Non-pigmented ciliary epithelial cell (primary cell): ENCODE data around the gene NCAM1.

ENCODE experiments used
- DNase-seq: peaks from one replicate; pipeline ENCODE4 v3.0.0-alpha.2; 2010; ENCODE audit warnings: low read depth

NCAM1 gene

DNA sequence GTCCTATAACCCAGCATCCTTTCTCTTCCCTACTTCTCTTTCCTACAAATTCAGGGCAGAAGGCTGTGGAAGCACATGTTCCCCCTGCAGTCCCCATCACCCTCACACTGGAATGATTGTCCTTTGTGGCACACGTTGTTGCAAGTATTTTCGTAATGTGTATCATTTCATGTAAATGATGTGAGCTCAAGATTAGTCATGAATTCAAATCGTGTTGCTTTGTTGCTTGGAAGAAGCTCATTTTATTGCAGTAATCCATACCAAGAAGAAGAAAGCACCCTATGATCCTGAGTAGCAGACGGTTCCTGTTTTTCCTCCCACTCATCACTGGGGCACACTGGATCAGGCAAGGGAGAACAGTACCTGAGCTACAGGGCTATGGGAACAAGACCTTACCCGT lies 173.4 kb downstream of the NCAM1 start:
- no peak for DNase-seq

- no peak for DNase-seq
Measured at GRCh38 chr11:113137713-113138529, 176.7 kb downstream of the NCAM1 start.

- DNase-seq = no peak
Measured at GRCh38 chr11:113138731-113139130, 177.5 kb downstream of the NCAM1 start.

DNA sequence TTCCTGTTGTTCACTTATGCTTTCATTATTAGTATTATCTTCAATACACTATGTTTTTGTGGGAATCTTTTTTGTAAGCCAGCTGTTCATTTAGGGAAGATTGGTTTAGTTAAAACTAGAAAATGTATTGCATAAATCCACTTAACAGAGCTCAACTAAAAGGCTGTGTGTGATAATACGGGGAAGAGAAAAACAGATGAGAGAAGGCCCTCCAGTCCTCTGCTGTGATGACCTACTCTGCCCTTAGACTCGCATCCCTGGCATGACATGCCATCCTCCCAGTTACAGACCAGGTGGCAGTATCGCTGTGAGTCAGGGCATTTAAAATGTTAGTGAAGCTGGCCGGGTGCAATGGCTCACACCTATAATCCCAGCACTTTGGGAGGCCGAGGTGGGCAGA lies 179.8 kb downstream of the NCAM1 start:
- no peak for DNase-seq

DNA sequence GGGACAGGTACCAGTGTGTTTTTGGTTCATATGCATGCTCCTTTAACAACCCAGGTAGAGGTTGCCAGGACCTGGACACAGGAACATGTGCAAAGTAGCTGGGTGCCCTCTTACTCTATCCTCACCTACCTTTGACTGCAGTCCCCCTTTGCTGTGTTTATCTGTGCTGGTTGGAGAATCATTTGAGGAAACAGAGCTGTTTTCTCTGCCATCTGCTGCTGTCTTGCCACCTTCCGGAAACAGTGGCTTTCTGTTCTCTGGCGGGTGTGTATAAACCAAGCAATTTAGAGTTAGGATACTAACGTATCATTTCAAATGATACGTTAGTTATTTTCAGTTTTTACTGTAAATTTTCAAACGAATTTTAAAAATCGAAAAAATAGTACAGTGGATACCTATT lies 181.3 kb downstream of the NCAM1 start:
- DNase-seq = no peak

DNA sequence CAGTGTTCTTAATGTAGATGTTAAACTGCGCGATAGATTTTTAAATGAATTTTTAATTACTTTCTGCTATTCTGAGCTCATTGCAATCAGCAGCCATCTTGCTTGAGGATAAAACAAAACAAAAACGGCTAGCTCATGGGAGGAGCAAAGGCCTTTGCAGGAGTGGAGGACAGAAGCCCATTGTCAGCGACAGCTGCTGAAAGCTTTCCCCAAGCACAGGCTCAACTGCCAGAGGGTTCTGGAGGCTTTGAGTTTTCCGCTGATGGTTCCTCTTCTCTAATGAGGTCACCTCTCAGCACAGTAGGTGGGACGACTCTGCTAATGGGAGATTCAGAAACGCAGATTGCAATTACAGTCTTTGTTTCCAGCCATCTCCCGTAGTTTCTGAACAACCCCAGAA lies 186.0 kb downstream of the NCAM1 start:
- no peak for DNase-seq

- DNase-seq = no peak
Measured at GRCh38 chr11:113148076-113148475, 186.9 kb downstream of the NCAM1 start.

DNA sequence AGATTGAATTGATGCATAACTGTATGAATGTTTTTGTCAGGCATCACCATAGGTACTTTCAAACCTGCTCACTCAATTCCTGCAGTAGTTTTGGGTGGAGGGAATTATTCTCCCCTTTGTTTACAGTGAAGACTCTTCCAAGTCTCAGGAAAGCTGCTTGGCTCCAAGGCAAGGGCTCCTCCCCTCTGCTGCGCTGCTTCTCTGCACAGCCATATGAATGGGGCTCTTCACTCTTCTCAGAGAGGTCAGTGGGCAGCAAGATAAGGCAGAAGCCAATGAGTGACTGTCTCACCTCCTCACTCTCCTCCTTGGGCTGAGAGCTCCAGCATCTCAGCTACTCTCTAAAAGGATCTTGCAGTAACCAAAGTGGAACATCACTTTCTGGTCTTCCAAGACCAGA lies 187.4 kb downstream of the NCAM1 start:
- DNase-seq = no peak

GRCh38 chr11:113151521-113151920 lies 190.3 kb downstream of the NCAM1 start:
- DNase-seq = no peak

DNA sequence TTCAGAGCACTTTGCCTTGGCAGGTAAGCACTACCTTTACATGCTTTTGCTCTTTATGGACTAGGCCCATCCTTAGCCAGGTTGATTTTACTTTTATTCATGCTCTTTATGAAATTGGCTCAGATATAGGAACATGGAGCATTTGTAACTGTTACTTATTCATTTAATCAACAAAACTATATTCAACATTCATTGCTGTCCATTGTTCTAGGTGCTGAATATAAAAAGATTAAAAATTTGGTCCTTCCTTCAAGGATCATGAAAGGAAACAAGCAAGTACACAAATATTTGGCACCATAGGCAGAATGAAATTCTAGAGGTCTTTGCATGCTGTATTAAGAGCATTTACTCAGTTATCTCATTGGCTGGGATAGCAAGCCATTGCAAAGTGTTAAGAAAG lies 191.3 kb downstream of the NCAM1 start:
- no peak for DNase-seq

DNA sequence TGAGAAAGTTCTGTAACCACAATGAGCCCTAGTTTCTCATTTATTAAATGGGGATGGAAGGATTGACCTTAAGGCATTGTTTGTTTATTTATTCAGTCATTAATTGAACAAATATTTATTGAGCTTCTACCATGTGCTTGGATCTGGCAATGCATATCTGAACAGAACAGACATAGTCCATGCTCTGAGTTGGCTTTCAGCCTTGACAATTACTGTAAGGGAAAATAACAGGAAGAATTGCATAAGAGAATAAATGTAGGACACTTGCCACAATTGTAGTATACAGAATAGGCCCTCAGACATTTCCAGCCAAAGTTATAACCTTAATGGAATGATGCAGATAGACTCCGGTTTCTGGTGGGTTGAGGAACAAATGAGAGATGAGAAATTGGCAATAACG lies 192.6 kb downstream of the NCAM1 start:
- no peak for DNase-seq

DNA sequence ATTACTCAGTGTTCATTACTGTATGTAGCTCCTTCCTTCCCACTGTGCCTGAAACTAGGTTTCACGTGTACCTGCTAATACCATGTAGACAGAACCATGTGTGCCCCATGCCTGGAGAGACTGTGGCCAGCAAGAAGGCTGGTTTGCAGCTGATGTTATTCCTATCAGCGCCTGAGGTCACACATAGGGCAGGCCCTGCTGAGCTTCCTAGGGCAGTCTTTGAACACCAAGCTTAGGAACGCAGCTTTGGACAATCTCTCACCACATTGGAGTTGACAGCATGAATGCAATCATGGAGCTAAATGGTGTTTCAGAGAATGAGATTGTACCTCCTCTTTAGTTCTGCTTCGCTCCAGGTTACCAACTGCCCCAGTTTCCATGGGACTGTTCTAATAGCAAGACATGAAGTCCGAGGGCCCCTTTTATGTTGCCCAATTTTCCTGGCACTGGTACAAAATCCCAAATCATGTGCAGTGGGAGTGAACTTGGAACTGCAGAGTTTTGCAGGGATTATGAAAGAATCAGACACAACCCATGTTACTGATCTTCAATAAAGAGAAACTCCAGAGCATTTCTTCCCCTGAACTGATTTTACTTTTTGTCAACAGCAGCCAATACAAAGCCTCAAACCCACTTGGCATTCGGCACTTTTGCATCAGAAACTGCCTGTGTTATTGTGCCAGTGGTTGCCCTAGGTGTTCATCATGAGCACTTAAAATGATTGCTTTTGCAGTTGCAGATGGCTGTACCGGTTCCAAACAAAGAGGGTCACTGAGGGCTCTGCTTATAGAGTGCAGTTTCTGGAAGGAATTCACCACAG lies 199.0 kb downstream of the NCAM1 start:
- DNase-seq = no peak

- DNase-seq = no peak
Measured at GRCh38 chr11:113160808-113161124, 199.5 kb downstream of the NCAM1 start.

GRCh38 chr11:113161711-113162591 lies 200.7 kb downstream of the NCAM1 start:
- no peak for DNase-seq

DNA sequence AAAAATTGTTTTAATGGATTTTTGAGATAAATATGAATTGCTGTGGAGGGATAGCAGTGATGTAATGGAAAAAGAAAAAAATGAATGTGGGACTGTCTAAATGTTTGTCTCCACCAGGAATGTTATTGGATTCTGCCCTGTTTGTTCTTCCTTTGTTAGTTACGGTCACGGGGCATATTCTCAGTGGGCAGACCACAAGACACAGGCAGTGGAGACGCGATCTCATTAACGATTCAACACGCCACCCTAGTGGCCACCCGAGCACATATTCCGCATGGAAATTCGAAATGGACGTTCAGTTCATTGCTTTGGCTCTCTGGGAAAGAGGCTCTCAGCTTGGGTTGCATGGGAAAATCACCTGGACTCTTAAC lies 201.4 kb downstream of the NCAM1 start:
- no peak for DNase-seq

- DNase-seq = no peak
Measured at GRCh38 chr11:113163291-113164030, 202.2 kb downstream of the NCAM1 start.

- DNase-seq = no peak
Measured at GRCh38 chr11:113166280-113166679, 205.1 kb downstream of the NCAM1 start.

DNA sequence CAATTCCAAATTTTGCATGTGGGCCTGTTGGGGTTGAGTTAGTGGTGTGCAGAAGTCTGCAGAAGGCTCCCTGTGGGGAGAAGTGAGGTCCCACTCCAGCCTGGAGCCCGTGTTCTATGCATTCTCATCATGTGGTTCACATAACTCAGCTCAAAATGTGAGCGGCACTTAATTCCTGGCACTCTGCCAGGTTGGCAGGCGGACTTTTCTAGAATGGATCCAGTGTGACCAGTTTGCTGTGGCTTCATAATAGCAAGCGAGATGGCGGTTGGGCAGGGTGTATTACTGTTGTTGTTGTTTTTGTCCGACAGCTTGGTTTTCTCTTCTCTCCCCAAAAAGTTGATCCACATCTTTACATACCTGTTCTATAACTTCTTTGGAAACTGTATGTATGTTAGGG lies 206.4 kb downstream of the NCAM1 start:
- DNase-seq = no peak

- DNase-seq = no peak
Measured at GRCh38 chr11:113168354-113169342, 207.4 kb downstream of the NCAM1 start.

GRCh38 chr11:113172382-113172951 lies 211.2 kb downstream of the NCAM1 start:
- no peak for DNase-seq
